H1 (cell line): ENCODE results near the gene PRKAB1. TPM values are rescaled to one million over a fixed set of nuclear protein-coding genes. Genes with fewer than 3 reads are reported as not detected.

Source experiments
- CHD2 ChIP-seq: IDR thresholded peaks from 2 replicates; pipeline ENCODE4 v1.6.1; 2012; ENCODE audit warnings: low read length, improper control_type of control experiment
- CHD7 ChIP-seq: fragments of 300-600 bp; sonication (generic); IDR thresholded peaks from 2 replicates; pipeline ENCODE4 v1.7.1; 2012; ENCODE audit warnings: low read length, moderate library complexity, mild to moderate bottlenecking, inconsistent platforms; ENCODE audit not compliant: insufficient replicate concordance
- CTBP2 ChIP-seq: IDR thresholded peaks from 2 replicates; pipeline ENCODE4 v1.7.0; 2011; ENCODE audit warnings: borderline replicate concordance, mild to moderate bottlenecking, moderate library complexity, mixed read lengths, low read length; ENCODE audit not compliant: insufficient read depth, insufficient read length
- NRF1 ChIP-seq: IDR thresholded peaks from 2 replicates; pipeline ENCODE4 v1.6.1; 2011; ENCODE audit warnings: mild to moderate bottlenecking, low read depth, low read length, improper control_type of control experiment
- PHF8 ChIP-seq: fragments of 200-600 bp; sonication (generic); conservative IDR thresholded peaks from 2 replicates; pipeline ENCODE4 v1.7.1; 2012; ENCODE audit warnings: low read depth, mild to moderate bottlenecking, inconsistent platforms, low read length, moderate library complexity
- POLR2A ChIP-seq, 2 experiments: IDR thresholded peaks; 1 replicate in 1 of 2; 2 replicates in 1 of 2; pipeline ENCODE4 v1.6.1; 2011; ENCODE audit warnings: low read depth in 2 of 2, low read length in 2 of 2, mild to moderate bottlenecking in 2 of 2; ENCODE audit errors: control extremely low read depth in 1 of 2
- RAD21 ChIP-seq, 2 experiments: IDR thresholded peaks in 1 of 2; conservative IDR thresholded peaks in 1 of 2; 2 replicates each; pipeline ENCODE4 v1.6.1; 2011; ENCODE audit warnings: low read depth in 2 of 2, low read length in 2 of 2, improper control_type of control experiment in 1 of 2, inconsistent platforms in 1 of 2, mild to moderate bottlenecking in 1 of 2, moderate library complexity in 1 of 2
- RBBP5 ChIP-seq: IDR thresholded peaks from 2 replicates; pipeline ENCODE4 v1.7.1; 2012; ENCODE audit warnings: low read depth, mild to moderate bottlenecking, inconsistent platforms, low read length, moderate library complexity, borderline replicate concordance
- RFX5 ChIP-seq: IDR thresholded peaks from 2 replicates; pipeline ENCODE4 v1.6.1; 2011; ENCODE audit warnings: low read depth, low read length, improper control_type of control experiment, borderline replicate concordance
- TAF1 ChIP-seq: IDR thresholded peaks from 2 replicates; pipeline ENCODE4 v1.6.1; 2011; ENCODE audit warnings: mild to moderate bottlenecking, low read depth, low read length
- polyA plus RNA-seq, 7 experiments: library from polyadenylated mRNA; depleted of rRNA in 3 of 7; stranded (reverse) in 5 of 7; unstranded in 2 of 7; fragments of >200 nt in 5 of 7; fragments of 200-250 nt in 2 of 7; gene quantifications; 1 replicate in 5 of 7; 2 replicates in 1 of 7; 4 replicates in 1 of 7; pipeline versions ENCODE4 v1.2.1 to v1.2.3, GENCODE V29; 2011 to 2013; ENCODE audit warnings: missing spikeins in 2 of 7, mixed read lengths in 2 of 7
- total RNA-seq: library from RNA; stranded (reverse); fragmentation: NEBNext Ultra II Directional; extraction: Animal tissue kit (Norgen Biotek cat#: 25700); gene quantifications from 2 replicates; pipeline ENCODE4 v1.2.1, GENCODE V29; 2021
- TF ChIP-seq, protein P1 (sequence below): IDR thresholded peaks from 2 replicates; pipeline ENCODE4 v1.6.1; 2012; ENCODE audit warnings: inconsistent platforms

PRKAB1 gene
- total and polyA plus RNA-seq, 2 of the 8 experiments (the other 6 are each of a cell fraction or from before 2014, with no cell fraction given): 24.0 to 32.1 TPM

DNA sequence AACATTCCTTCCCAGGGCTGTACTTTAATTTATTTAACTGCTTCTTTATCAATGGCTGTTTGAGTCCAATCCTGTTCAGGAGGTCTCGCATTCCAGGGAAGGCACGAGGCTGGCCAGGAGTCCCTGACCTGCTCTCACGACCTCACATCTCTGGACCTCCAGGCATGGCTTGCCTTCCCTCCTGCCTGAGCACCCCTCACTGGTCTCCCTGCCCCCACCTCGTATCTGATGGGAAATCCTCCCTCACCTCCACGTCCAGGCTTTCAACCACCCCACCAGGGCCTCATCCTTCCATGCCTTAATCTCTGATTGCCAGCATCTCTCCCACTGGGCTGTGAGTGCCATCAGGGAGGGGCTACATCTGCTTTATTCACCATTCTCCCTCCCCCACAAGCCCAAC is 29.0 kb downstream of the PRKAB1 start (continued):
- no peak for TF ChIP-seq CHD7
- no peak for TF ChIP-seq RFX5
- no peak for TF ChIP-seq CHD2
- no peak for TF ChIP-seq RBBP5
- no peak for TF ChIP-seq POLR2A (IDR thresholded peaks at IDR 0.05; ENCODE audit: control extremely low read depth in 1 of 2, low read depth in 2 of 2, low read length in 2 of 2)
- TF ChIP-seq CTBP2: no peak
- TF ChIP-seq, protein P1, sequence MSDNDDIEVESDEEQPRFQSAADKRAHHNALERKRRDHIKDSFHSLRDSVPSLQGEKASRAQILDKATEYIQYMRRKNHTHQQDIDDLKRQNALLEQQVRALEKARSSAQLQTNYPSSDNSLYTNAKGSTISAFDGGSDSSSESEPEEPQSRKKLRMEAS: no peak
- no peak for TF ChIP-seq RAD21 (IDR thresholded peaks at IDR 0.05 in 1 of 2, conservative IDR thresholded peaks at IDR 0.05 in 1 of 2; ENCODE audit: low read depth in 2 of 2, low read length in 2 of 2)
- TF ChIP-seq PHF8: no peak
- TF ChIP-seq TAF1: no peak
- no peak for TF ChIP-seq NRF1
